GM12891 (cell line): ENCODE results near the gene MRTFB.

Source experiments
- POLR2A ChIP-seq: IDR thresholded peaks from 2 replicates; pipeline ENCODE4 v1.6.1; 2011; ENCODE audit warnings: low read depth, low read length, control low read depth
- POLR2AphosphoS5 ChIP-seq: IDR thresholded peaks from 2 replicates; pipeline ENCODE4 v1.6.1; 2011; ENCODE audit warnings: low read depth, low read length, control low read depth
- TAF1 ChIP-seq: IDR thresholded peaks from 2 replicates; pipeline ENCODE4 v1.6.1; 2011; ENCODE audit warnings: low read depth, low read length, control low read depth

DNA sequence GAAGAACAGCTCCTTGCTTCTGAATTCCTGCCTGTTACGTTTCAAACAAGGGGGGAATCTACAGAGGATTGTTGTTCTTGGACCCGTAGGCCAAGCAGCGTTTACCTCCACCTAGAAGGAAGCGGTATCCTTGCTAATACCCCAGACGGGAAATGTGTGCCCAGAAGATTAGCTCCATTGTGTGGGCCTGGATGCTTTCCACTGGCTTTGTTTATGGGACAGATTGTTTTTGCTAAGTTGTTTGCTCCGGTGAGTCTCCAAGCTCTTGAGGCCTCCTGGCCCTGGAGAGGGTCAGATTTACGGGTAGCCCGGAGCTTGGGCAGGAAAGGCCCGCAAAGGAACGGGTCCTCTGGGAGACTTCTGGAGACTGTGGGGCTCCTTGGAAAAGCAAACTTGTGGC is 28.4 kb upstream of the MRTFB start:
- TF ChIP-seq POLR2A: no peak
- no peak for TF ChIP-seq POLR2AphosphoS5
- no peak for TF ChIP-seq TAF1
